HG03196 (cell line): ENCODE data around the gene FMNL1.
A peak's percentile ranks its signal among the peaks of the same experiment; 100 is the strongest.

Experiments
- ATAC-seq: cut with Tn5 transposase; IDR thresholded peaks from one replicate; pipeline ENCODE4 v1.9.1; 2021; ENCODE audit not compliant: unreplicated experiment

The FMNL1 gene

GRCh38 chr17:45222996-45223538 is 1.4 kb downstream of the FMNL1 start:
- ATAC-seq = no peak

- no peak for ATAC-seq
Observed at GRCh38 chr17:45223539-45224528, 2.1 kb downstream of the FMNL1 start.

GRCh38 chr17:45224671-45225050 is 3.0 kb downstream of the FMNL1 start:
- no peak for ATAC-seq

GRCh38 chr17:45225051-45225700 is 3.5 kb downstream of the FMNL1 start:
- ATAC-seq = no peak

GRCh38 chr17:45225964-45226530 is 4.4 kb downstream of the FMNL1 start:
- ATAC-seq = peak; percentile 43

- no peak for ATAC-seq
Observed at GRCh38 chr17:45226576-45226975, 4.9 kb downstream of the FMNL1 start.

- peak; percentile 22 for ATAC-seq
Observed at GRCh38 chr17:45227101-45227925, 5.6 kb downstream of the FMNL1 start.

GRCh38 chr17:45227926-45228762 is 6.5 kb downstream of the FMNL1 start:
- ATAC-seq = no peak

- ATAC-seq = peak; percentile 24
Observed at GRCh38 chr17:45228763-45229539, 7.3 kb downstream of the FMNL1 start.

GRCh38 chr17:45229681-45230409 is 8.2 kb downstream of the FMNL1 start:
- no peak for ATAC-seq

- ATAC-seq = no peak
Observed at GRCh38 chr17:45230410-45230786, 8.7 kb downstream of the FMNL1 start.

GRCh38 chr17:45230787-45231480 is 9.2 kb downstream of the FMNL1 start:
- no peak for ATAC-seq

GRCh38 chr17:45231481-45232116 is 9.9 kb downstream of the FMNL1 start:
- ATAC-seq = no peak

GRCh38 chr17:45232514-45233422 is 11.1 kb downstream of the FMNL1 start:
- no peak for ATAC-seq

GRCh38 chr17:45233423-45233924 is 11.8 kb downstream of the FMNL1 start:
- no peak for ATAC-seq
